Anterior cingulate cortex (tissue), 58 donors: Measurements from ENCODE around the gene TLE7.

Source experiments
- DNase-seq, 58 donors: peaks; one replicate each; lab custom pipeline; 2025; lab: John Stamatoyannopoulos, UW

The TLE7 gene

GRCh38 chr16:71380831-71381230, 61.0 kb downstream of the TLE7 start:
- DNase-seq = no peak
